K562 (cell line): ENCODE results near the gene GAB2. TPM values are rescaled to one million over a fixed set of nuclear protein-coding genes. Genes with fewer than 3 reads are reported as not detected.
A peak's percentile ranks its signal among the peaks of the same experiment; 100 is the strongest.

Source experiments
- ATAC-seq: fragments of 200-7000 bp; cut with Tn5 transposase; 3 replicates; pipeline ENCODE4 v1.9.1; 2020; ENCODE audit warnings: moderate library complexity
- BruUV-seq: library from RNA; stranded (reverse); fragments of 400-500 nt; replicated peaks from 2 replicates; lab custom pipeline; 2021; lab: Mats Ljungman, UMichigan
- CTCF ChIA-PET: fragments of 300-600 bp; formaldehyde crosslinking; extraction: SDS; loops from one replicate; lab custom pipeline; 2021; ENCODE audit warnings: low intra/inter-chr PET ratio; lab: Yijun Ruan, JAX
- POLR2A ChIA-PET: fragments of 300-600, 350-650 bp; sonication (Branson Sonifier 250); formaldehyde crosslinking; extraction: SDS; loops from one replicate; lab custom pipeline; 2021; ENCODE audit warnings: antibody characterized with exemption, inconsistent platforms; lab: Yijun Ruan, JAX
- DNase-seq, 4 experiments: peaks; one replicate each; pipeline versions ENCODE4 v3.0.0 to v3.0.0-alpha.2; 2011 to 2018; ENCODE audit warnings: low spot score in 3 of 4, mixed read lengths in 3 of 4; ENCODE audit errors: extremely low read depth in 1 of 4
- FAIRE-seq: peaks from 2 replicates; lab custom pipeline; 2011; peaks lifted over from hg19 to GRCh38; lab: Jason Lieb, UNC
- H2AFZ ChIP-seq: 2 replicates; pipeline ENCODE4 v1.6.0; 2011; ENCODE audit warnings: low read depth, low read length, control low read depth, inconsistent platforms
- H3K27ac ChIP-seq: fragments of 200-600 bp; 3 replicates; pipeline ENCODE4 v1.8.0; 2011; ENCODE audit warnings: low read depth, mild to moderate bottlenecking, control low read depth, inconsistent platforms, low read length, moderate library complexity, mixed read lengths; ENCODE audit errors: extremely low read depth
- H3K27me3 ChIP-seq, 2 experiments: fragments of 300-600 bp in 1 of 2; 2 replicates in 1 of 2; 3 replicates in 1 of 2; pipeline versions ENCODE4 v1.6.0 to v1.8.0; 2011; ENCODE audit warnings: inconsistent platforms in 2 of 2, low read length in 2 of 2, mild to moderate bottlenecking in 1 of 2, mixed read lengths in 1 of 2, moderate library complexity in 1 of 2; ENCODE audit not compliant: control insufficient read depth in 2 of 2, insufficient read depth in 2 of 2
- H3K36me3 ChIP-seq: fragments of 300-600 bp; 3 replicates; pipeline ENCODE4 v1.8.0; 2011; ENCODE audit warnings: mild to moderate bottlenecking, low read length, inconsistent platforms; ENCODE audit not compliant: control insufficient read depth, insufficient read depth
- H3K4me1 ChIP-seq, 2 experiments: fragments of 200-600 bp in 1 of 2; replicated peaks in 1 of 2; 2 replicates in 1 of 2; 3 replicates in 1 of 2; pipeline versions ENCODE4 v1.5.1 to v1.8.0; 2011; ENCODE audit warnings: inconsistent platforms in 2 of 2, low read length in 2 of 2, mild to moderate bottlenecking in 1 of 2, mixed read lengths in 1 of 2, moderate library complexity in 1 of 2; ENCODE audit not compliant: control insufficient read depth in 2 of 2, insufficient read depth in 2 of 2
- H3K4me2 ChIP-seq: 2 replicates; pipeline ENCODE4 v1.6.1; 2011; ENCODE audit warnings: low read length, control low read depth, inconsistent platforms, mixed read lengths; ENCODE audit not compliant: insufficient read depth
- H3K4me3 ChIP-seq: fragments of 200-600 bp; sonication (generic), shearing (Covaris generic); 2 replicates; pipeline ENCODE4 v1.5.1; 2016; ENCODE audit warnings: control low read depth, inconsistent platforms
- H3K79me2 ChIP-seq: fragments of 200-600 bp; 3 replicates; pipeline ENCODE4 v1.8.0; 2011; ENCODE audit warnings: low read length, inconsistent platforms; ENCODE audit not compliant: control insufficient read depth, insufficient read depth
- H3K9ac ChIP-seq, 2 experiments: 2 replicates each; pipeline versions ENCODE4 v1.6.0 to v1.6.1; 2011; ENCODE audit warnings: low read depth in 2 of 2, low read length in 2 of 2, control low read depth in 1 of 2, inconsistent platforms in 1 of 2, mild to moderate bottlenecking in 1 of 2, mixed read lengths in 1 of 2; ENCODE audit not compliant: insufficient read depth in 1 of 2
- H3K9me1 ChIP-seq: one replicate; pipeline ENCODE4 v1.6.0; 2011; ENCODE audit warnings: inconsistent platforms, mild to moderate bottlenecking, low read length, moderate library complexity; ENCODE audit not compliant: control insufficient read depth, insufficient read depth
- H3K9me3 ChIP-seq: replicated peaks from 2 replicates; pipeline ENCODE4 v1.5.1; 2011; ENCODE audit warnings: low read depth, low read length, inconsistent platforms; ENCODE audit not compliant: control insufficient read depth, insufficient read depth
- H4K20me1 ChIP-seq: replicated peaks from 2 replicates; pipeline ENCODE4 v1.6.1; 2011; ENCODE audit warnings: low read length, inconsistent platforms, mixed read lengths; ENCODE audit not compliant: control insufficient read depth, insufficient read depth
- ARID3A ChIP-seq: IDR thresholded peaks from 2 replicates; pipeline ENCODE4 v1.6.1; 2012; ENCODE audit warnings: low read depth, low read length, improper control_type of control experiment, borderline replicate concordance
- NCOR1 ChIP-seq: fragments of 450-650 bp; IDR thresholded peaks from 2 replicates; pipeline ENCODE4 v1.6.1; 2016; ENCODE audit warnings: mild to moderate bottlenecking, moderate library complexity
- SIX5 ChIP-seq, 2 experiments: IDR thresholded peaks; 2 replicates each; pipeline ENCODE4 v1.6.1; 2011; ENCODE audit warnings: low read length in 2 of 2, borderline replicate concordance in 1 of 2, low read depth in 1 of 2, mild to moderate bottlenecking in 1 of 2, moderate library complexity in 1 of 2; ENCODE audit not compliant: insufficient read depth in 1 of 2
- SNRNP70 ChIP-seq: fragments of 200-400 bp; formaldehyde crosslinking; optimal IDR thresholded peaks from 2 replicates; pipeline ENCODE3; 2017; ENCODE audit warnings: low read depth, low read length
- ZNF124 ChIP-seq: sonication (generic); formaldehyde crosslinking; IDR thresholded peaks from 2 replicates; pipeline ENCODE4 v1.8.1; 2022; ENCODE audit warnings: missing genetic modification reagents
- ZNF512 ChIP-seq: IDR thresholded peaks from 2 replicates; pipeline ENCODE4 v1.6.1; 2016; ENCODE audit warnings: missing genetic modification characterization, missing compliant biosample characterization
- WGBS: fragments of 100-300 bp; shearing (Covaris generic); methylation state at CpG from one replicate; pipeline ENCODE4 v1.1.6; 2016; ENCODE audit warnings: low coverage, mixed read lengths; ENCODE audit not compliant: insufficient coverage; ENCODE audit errors: missing lambda C conversion rate; 5-methylcytosine and 5-hydroxymethylcytosine counted together
- in situ Hi-C: fragments of 300-500 bp; cut with MboI; formaldehyde crosslinking; loops from 4 replicates; pipeline ENCODE4 v1.15.0; 2018; ENCODE audit warnings: inconsistent platforms, mixed read lengths
- intact Hi-C: fragments of 100-400 bp; cut with micrococcal nuclease; formaldehyde crosslinking; loops from 2 replicates; pipeline ENCODE4 v1.14.2; 2022
- polyA plus RNA-seq, 8 experiments: library from polyadenylated mRNA; depleted of rRNA in 4 of 8; stranded (reverse) in 5 of 8; unstranded in 3 of 8; fragments of >200 nt; fragmentation: Nextera tagmentation in 2 of 8; fragmentation: Illumina TruSeq in 1 of 8; extraction: Ambion mirVana in 2 of 8; extraction: Trizol in 1 of 8; gene quantifications; 2 replicates each; pipeline versions ENCODE4 v1.2.1 to v1.2.3, GENCODE V29; 2011 to 2014; ENCODE audit warnings: inconsistent platforms in 1 of 8, missing spikeins in 1 of 8
- total RNA-seq, 7 experiments: library from RNA; depleted of rRNA in 6 of 7; stranded (reverse); fragments of >200 nt in 6 of 7; fragmentation: Illumina TruSeq in 2 of 7; extraction: Trizol in 2 of 7; gene quantifications; 2 replicates each; pipeline versions ENCODE4 v1.2.1 to v1.2.3, GENCODE V29; 2011 to 2021; ENCODE audit warnings: low replicate concordance in 1 of 7

GAB2 gene
- total and polyA plus RNA-seq, 9 of the 15 experiments (the other 6 are each of a cell fraction or from before 2014, with no cell fraction given) = 2.3 to 35.2 (median 16.1) TPM

- 0 out of 2 replicates have a peak, but pooled peaks have one; percentile 17 for TF ChIP-seq NCOR1
Measured at GRCh38 chr11:78350091-78350645, 67.5 kb downstream of the GAB2 start (continued).

GRCh38 chr11:78349624-78350023 lies 68.0 kb downstream of the GAB2 start:
- DNase-seq (no peak), FAIRE-seq (no peak), ATAC-seq (no peak)
- Histone ChIP-seq H3K27me3 (no peaks in the 10 kb centered on the region), H3K4me1 (peaks cover 7 to 77% of the 10 kb centered on the region in 2 experiments), H3K9me1 (no peaks in the 10 kb centered on the region), H2AFZ (peak overlapping the region; percentile 87; the same call in 1 of the 2 replicates), H4K20me1 (no peaks in the 10 kb centered on the region), H3K4me2 (peak overlapping the region; percentile 73), H3K79me2 (peaks cover 94% of the 10 kb centered on the region), H3K9ac (peak overlapping the region in 1 of 2 experiments; percentile 77; a peak in 3 of 4 replicates), H3K27ac (peak overlapping the region; percentile 84; the same call in 2 of the 3 replicates), H3K4me3 (no peak overlapping the region), H3K36me3 (no peaks in the 10 kb centered on the region), H3K9me3 (no peaks in the 10 kb centered on the region)
- TF ChIP-seq SIX5 (IDR thresholded peaks at IDR 0.05; ENCODE audit: borderline replicate concordance in 1 of 2, insufficient read depth in 1 of 2, low read depth in 1 of 2, low read length in 2 of 2) (no peak), ARID3A (no peak), ZNF124 (CRISPR knock-in tag) (no peak), SNRNP70 (no peak), ZNF512 (tag) (0 out of 2 replicates have a peak, but pooled peaks have one; percentile 19)
- in situ Hi-C loops = no loop called here
- intact Hi-C loops = loop anchor here (2.0 kb wide), 1 partner anchor 65 kb away; no protein-coding TSS in a partner anchor
- BruUV-seq = no TSS peak
- ChIA-PET POLR2A (interaction anchor here (0.6 to 5.3 kb wide), 2 partner anchors 9 to 66 kb away, joined by 4 to 30 read pairs; no protein-coding TSS in a partner anchor), CTCF (no interaction called here)
- 14% methylated on average over 3 of the region's 3 CpGs for WGBS
